Upper lobe of left lung (tissue), 6 donors: Measurements from ENCODE around the gene DNAH1. TPM values are rescaled to one million over a fixed set of nuclear protein-coding genes. Genes with fewer than 3 reads are reported as not detected.

Experiments
- ATAC-seq, 2 donors: fragments of 200-7000 bp; cut with Tn5 transposase; one replicate each; pipeline ENCODE4 v1.9.1; 2022; ENCODE audit warnings: mild to moderate bottlenecking in 2 of 2, moderate library complexity in 2 of 2; ENCODE audit not compliant: low FRiP score in 2 of 2
- DNase-seq, 2 donors: peaks; one replicate each; pipeline ENCODE4 v3.0.0-alpha.2; 2019 to 2020
- H3K27ac ChIP-seq, 4 donors: fragments of 200-600 bp; sonication (generic); one replicate each; pipeline ENCODE4 v1.5.1; 2016 to 2019
- H3K27me3 ChIP-seq, 4 donors: fragments of 200-600 bp; sonication (generic); one replicate each; pipeline ENCODE4 v1.5.1; 2017 to 2019
- H3K36me3 ChIP-seq, 4 donors: fragments of 200-600 bp; sonication (generic); one replicate each; pipeline ENCODE4 v1.5.1; 2016 to 2019
- H3K4me1 ChIP-seq, 4 donors: fragments of 200-600 bp; sonication (generic); one replicate each; pipeline ENCODE4 v1.5.1; 2018 to 2019
- H3K4me3 ChIP-seq, 4 donors: fragments of 200-600 bp; sonication (generic); one replicate each; pipeline ENCODE4 v1.5.1; 2017 to 2019; ENCODE audit warnings: mild to moderate bottlenecking in 2 of 4, moderate library complexity in 1 of 4
- H3K9me3 ChIP-seq, 4 donors: fragments of 200-600 bp; sonication (generic); one replicate each; pipeline ENCODE4 v1.5.1; 2018 to 2019
- EP300 ChIP-seq, 4 donors: sonication (generic); formaldehyde crosslinking; IDR thresholded peaks; one replicate each; pipeline ENCODE4 v1.5.1; 2017; ENCODE audit warnings: antibody characterized with exemption in 4 of 4, control low read depth in 2 of 4
- POLR2A ChIP-seq, 4 donors: fragments of 450-650 bp; IDR thresholded peaks; one replicate each; pipeline ENCODE4 v1.5.1; 2016 to 2017; ENCODE audit warnings: antibody characterized with exemption in 4 of 4, mild to moderate bottlenecking in 2 of 4
- POLR2AphosphoS5 ChIP-seq, 2 donors: sonication (generic); formaldehyde crosslinking; IDR thresholded peaks; one replicate each; pipeline ENCODE4 v1.5.1; 2017; ENCODE audit warnings: antibody characterized with exemption in 2 of 2
- WGBS, 2 donors: methylation state at CpG; one replicate each; pipeline ENCODE4 v1.1.5; 2017 to 2018; 5-methylcytosine and 5-hydroxymethylcytosine counted together
- total RNA-seq, 6 donors: library from RNA; depleted of rRNA in 4 of 6; stranded (reverse); fragments of >200 nt in 4 of 6; gene quantifications; one replicate each; pipeline versions ENCODE4 v1.1.0 to v1.2.1, GENCODE V29; 2016 to 2021
- TF ChIP-seq, protein P1 (sequence below), 6 experiments: fragments of 450-650 bp in 4 of 6; fragments of 200-600 bp in 2 of 6; sonication (generic) in 2 of 6; IDR thresholded peaks; one replicate each; pipeline ENCODE4 v1.5.1; 2016 to 2019; ENCODE audit warnings: antibody characterized with exemption in 6 of 6
- donor health status: DM: no; HTN: no; CAD: no; lungs with moderate emphysema.
- donor health status: DM: no; HTN: yes; CAD: no; lungs with severe emphysema.

Gene DNAH1
- total RNA-seq, 6 donors from 2014 or later: 10.8 to 67.1 (median 22.4) TPM

DNA sequence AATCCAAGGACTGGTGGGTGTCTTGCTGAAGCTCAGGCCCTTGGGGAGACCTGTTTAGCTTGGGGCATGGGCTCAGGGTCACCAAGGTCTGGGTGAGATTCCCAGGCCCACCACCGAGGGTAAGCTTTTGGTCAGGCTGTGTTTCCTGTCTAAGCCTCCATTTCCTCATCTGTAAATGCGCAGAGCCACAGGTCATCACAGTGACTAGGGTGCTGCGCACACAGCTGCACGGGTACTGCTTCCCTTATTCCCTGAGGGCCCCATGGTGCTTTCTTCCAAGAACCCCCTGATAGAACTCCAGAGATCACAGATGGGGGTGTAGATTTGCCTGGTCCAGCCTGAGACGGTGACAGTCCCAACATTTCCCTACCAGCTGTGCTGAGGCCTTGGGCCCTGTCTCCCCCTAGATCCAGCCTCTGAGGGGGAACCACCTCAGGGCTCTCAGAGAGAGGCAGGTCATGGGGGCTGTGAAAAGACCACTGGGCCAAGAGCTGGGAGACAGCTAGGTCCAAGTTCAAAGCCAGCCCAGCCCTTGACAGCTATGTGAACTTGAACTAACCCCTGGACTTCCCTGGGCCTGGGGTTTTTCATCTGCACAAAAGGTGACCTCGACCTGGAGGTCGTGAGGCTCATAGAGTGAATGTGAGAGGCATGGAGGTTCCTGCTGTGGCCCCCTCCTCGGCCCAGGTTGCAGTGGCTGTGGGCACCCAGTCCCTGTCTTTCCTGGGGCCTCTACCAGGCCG, 68.1 kb downstream of the DNAH1 start:
- H3K27me3 ChIP-seq: no peaks in the 10 kb centered on the region

DNA sequence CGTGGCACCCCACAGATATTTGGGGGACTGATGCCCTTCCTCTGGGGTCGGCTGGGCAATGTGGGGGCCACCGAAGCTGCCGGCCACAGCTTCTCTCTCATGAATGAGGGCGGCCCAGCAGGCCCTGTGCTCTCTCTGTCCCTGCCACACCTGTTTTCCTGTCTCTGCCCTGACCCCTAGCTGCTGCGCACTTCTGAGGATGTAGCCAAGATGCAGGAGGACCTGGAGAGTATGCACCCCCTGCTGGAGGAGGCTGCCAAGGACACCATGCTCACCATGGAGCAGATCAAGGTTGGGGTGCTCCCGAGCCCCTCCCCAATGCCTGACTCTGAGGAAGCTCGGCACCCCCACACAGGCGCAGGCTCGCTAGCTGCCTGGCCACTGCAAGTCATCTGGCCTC, 69.0 kb downstream of the DNAH1 start:
- DNase-seq (no peak), ATAC-seq (no peak)
- TF ChIP-seq, protein P1, sequence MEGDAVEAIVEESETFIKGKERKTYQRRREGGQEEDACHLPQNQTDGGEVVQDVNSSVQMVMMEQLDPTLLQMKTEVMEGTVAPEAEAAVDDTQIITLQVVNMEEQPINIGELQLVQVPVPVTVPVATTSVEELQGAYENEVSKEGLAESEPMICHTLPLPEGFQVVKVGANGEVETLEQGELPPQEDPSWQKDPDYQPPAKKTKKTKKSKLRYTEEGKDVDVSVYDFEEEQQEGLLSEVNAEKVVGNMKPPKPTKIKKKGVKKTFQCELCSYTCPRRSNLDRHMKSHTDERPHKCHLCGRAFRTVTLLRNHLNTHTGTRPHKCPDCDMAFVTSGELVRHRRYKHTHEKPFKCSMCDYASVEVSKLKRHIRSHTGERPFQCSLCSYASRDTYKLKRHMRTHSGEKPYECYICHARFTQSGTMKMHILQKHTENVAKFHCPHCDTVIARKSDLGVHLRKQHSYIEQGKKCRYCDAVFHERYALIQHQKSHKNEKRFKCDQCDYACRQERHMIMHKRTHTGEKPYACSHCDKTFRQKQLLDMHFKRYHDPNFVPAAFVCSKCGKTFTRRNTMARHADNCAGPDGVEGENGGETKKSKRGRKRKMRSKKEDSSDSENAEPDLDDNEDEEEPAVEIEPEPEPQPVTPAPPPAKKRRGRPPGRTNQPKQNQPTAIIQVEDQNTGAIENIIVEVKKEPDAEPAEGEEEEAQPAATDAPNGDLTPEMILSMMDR (IDR thresholded peaks at IDR 0.05): peak in 1 of 6 experiments; percentile 20
- no peak for TF ChIP-seq POLR2AphosphoS5 (IDR thresholded peaks at IDR 0.05)
- WGBS, 2 donors: 78 to 87% methylated on average over 4 to 10 of the region's 10 CpGs
- no peaks in the 10 kb centered on the region for H3K9me3 ChIP-seq
- H3K27ac ChIP-seq: no peak overlapping the region
- H3K4me3 ChIP-seq: no peak overlapping the region
- no peaks in the 10 kb centered on the region for H3K4me1 ChIP-seq
- H3K36me3 ChIP-seq: peaks cover 0 to 12% (median 7%) of the 10 kb centered on the region in 4 donors
- H3K27me3 ChIP-seq: no peaks in the 10 kb centered on the region

More for the DNA sequence above, 68.1 kb downstream of the DNAH1 start:
- ATAC-seq: no peak
- 79 to 80% methylated on average over 3 to 9 of the region's 9 CpGs for WGBS, 2 donors
- no peak overlapping the region for H3K4me3 ChIP-seq
- H3K4me1 ChIP-seq: no peaks in the 10 kb centered on the region
- no peak overlapping the region for H3K27ac ChIP-seq
- no peak for DNase-seq
- TF ChIP-seq, protein P1 (IDR thresholded peaks at IDR 0.05): no peak
- TF ChIP-seq POLR2A (IDR thresholded peaks at IDR 0.05) (no peak), EP300 (IDR thresholded peaks at IDR 0.05) (no peak), POLR2AphosphoS5 (IDR thresholded peaks at IDR 0.05) (no peak)
- no peaks in the 10 kb centered on the region for H3K9me3 ChIP-seq
- H3K36me3 ChIP-seq: peaks cover 0 to 10% (median 7%) of the 10 kb centered on the region in 4 donors

DNA sequence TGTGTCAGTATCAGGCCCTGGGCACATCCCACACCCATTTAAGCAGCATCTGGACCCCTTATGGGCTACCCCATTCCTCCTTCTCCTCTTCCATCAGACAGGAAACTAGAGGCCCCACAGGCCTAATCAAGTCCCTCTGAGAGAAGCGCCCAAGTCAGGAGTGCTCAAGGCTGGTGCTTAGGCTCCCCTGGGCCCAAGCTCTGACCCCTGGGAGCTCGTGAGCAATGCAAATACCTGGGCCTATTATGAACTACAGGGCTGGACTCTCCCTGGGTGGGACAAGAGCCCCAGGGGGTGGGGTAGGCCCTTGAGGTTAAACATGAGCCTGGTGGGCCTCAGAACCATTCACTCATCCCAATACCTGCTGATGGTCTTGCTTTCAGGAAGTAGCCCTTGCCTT, 71.4 kb downstream of the DNAH1 start:
- DNase-seq: no peak
- no peaks in the 10 kb centered on the region for H3K9me3 ChIP-seq
- H3K27me3 ChIP-seq: no peaks in the 10 kb centered on the region
- no peak overlapping the region for H3K27ac ChIP-seq
- H3K4me1 ChIP-seq: no peaks in the 10 kb centered on the region
- TF ChIP-seq EP300 (IDR thresholded peaks at IDR 0.05) (no peak), POLR2A (IDR thresholded peaks at IDR 0.05) (no peak), POLR2AphosphoS5 (IDR thresholded peaks at IDR 0.05) (no peak)
- TF ChIP-seq, protein P1 (IDR thresholded peaks at IDR 0.05): no peak
- H3K36me3 ChIP-seq: peaks cover 0 to 28% (median 15%) of the 10 kb centered on the region in 4 donors
- ATAC-seq: no peak
- 92 to 100% methylated on average over 2 of the region's 2 CpGs for WGBS, 2 donors
- H3K4me3 ChIP-seq: no peak overlapping the region

DNA sequence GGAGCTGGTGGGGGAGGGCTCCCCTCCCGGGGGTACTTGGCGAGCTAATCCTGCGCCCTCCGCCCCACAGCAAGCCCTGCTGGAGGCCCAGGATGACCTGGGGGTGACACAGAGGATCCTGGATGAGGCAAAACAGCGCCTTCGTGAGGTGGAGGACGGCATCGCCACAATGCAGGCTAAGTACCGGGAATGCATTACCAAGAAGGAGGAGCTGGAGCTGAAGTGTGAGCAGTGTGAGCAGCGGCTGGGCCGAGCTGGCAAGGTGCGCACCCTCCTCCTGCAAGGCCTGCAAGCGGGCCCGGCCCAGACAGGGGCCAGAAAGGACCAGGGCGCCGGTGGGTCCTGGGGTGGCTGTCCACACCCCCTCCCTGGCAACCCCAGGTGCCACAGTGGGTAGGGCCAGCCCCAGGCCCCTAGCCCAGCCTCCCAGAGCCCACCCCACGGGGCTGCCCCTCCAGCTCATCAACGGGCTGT, 72.3 kb downstream of the DNAH1 start:
- H3K4me1 ChIP-seq: no peaks in the 10 kb centered on the region
- H3K4me3 ChIP-seq: no peak overlapping the region
- H3K27ac ChIP-seq: no peak overlapping the region
- H3K9me3 ChIP-seq: no peaks in the 10 kb centered on the region
- DNase-seq (no peak), ATAC-seq (no peak)
- 85 to 88% methylated on average over 14 to 16 of the region's 18 CpGs for WGBS, 2 donors
- no peaks in the 10 kb centered on the region for H3K27me3 ChIP-seq
- TF ChIP-seq, protein P1 (IDR thresholded peaks at IDR 0.05): no peak
- no peak for TF ChIP-seq EP300 (IDR thresholded peaks at IDR 0.05)
- no peak for TF ChIP-seq POLR2AphosphoS5 (IDR thresholded peaks at IDR 0.05)
- TF ChIP-seq POLR2A (IDR thresholded peaks at IDR 0.05): no peak
- peaks cover 0 to 36% (median 23%) of the 10 kb centered on the region in 4 donors for H3K36me3 ChIP-seq

DNA sequence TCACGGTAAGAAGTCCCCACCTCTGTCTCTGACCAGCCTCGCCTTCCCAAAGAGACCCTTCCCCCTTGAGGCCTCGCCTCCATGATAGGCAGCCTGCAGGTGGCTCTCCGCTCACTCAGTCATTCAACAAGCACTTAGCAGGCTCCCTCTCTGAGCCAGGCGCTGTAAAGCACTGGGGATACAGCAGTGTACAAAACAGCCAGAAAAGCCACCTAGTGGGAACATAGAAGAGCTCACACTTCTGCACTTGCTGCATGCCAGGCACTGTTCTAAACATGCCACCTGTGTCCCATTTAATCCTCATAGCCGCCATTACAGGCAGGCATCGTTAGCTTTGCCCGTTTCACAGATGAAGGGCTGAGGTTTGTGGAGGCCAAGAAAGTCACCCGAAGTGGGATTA, 72.8 kb downstream of the DNAH1 start:
- Histone ChIP-seq H3K9me3 (no peaks in the 10 kb centered on the region), H3K4me3 (no peak overlapping the region), H3K27ac (no peak overlapping the region), H3K4me1 (no peaks in the 10 kb centered on the region), H3K36me3 (peaks cover 0 to 41% (median 26%) of the 10 kb centered on the region in 4 donors), H3K27me3 (no peaks in the 10 kb centered on the region)
- TF ChIP-seq EP300 (IDR thresholded peaks at IDR 0.05): no peak
- TF ChIP-seq, protein P1 (IDR thresholded peaks at IDR 0.05): no peak
- no peak for TF ChIP-seq POLR2AphosphoS5 (IDR thresholded peaks at IDR 0.05)
- TF ChIP-seq POLR2A (IDR thresholded peaks at IDR 0.05): no peak
- WGBS, 2 donors: 94 to 95% methylated on average over 9 of the region's 9 CpGs
- ATAC-seq: no peak
- DNase-seq: no peak
